Measurements from ENCODE around the gene MESP1. TPM values are rescaled to one million over a fixed set of nuclear protein-coding genes. Genes with fewer than 3 reads are reported as not detected.

Gene MESP1
- total and polyA plus RNA-seq, 2 of the 8 experiments (the other 6 are each of a cell fraction or from before 2014, with no cell fraction given), result 0.15 to 0.23 TPM

DNA sequence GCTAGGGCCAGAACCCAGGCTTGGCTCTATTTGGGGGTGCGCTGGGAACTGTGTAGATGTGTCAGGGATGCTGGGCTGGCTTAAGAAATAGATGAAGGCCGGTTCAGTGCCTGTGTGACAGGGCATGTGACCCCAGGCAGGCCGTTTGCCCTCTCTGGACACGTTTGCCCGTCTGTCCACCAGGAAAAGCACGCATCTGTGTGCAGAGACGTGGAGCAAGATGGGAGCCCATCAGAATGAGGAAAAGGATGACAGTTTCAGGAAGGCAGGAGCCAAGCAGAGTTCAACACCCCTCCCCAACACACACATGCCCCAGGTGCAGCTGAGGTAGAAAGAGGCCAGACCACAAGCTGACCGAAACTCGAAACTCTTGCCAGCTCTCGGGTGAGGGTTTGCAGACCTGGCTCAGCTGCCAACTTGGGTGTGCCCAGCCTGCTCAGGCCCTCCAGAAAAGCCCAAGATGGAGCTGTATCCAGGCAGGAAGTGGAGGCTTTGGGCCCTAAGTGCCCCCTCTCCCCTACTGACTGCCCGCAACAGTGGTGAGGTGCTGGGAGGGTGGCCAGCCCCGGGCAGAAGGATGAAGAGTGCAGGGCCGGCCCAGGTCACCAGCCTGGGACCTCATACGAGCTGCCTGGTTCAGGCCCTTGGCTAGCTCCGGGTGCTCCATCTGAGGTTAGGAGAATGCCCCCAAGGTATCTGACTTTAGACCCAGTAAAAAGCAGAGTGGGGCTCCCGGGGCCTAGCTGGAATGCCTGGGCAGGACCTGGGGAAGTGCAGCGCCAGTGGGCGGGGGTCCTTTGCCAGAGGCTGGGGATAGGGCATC is 10.2 kb upstream of the MESP1 start:
- no peaks in the 10 kb centered on the region for H3K9me3 ChIP-seq (ENCODE audit: insufficient read depth in 2 of 2, low read depth in 1 of 2, low read length in 1 of 2)
- H2BK5ac ChIP-seq (ENCODE audit: low read depth, low read length), result no peak overlapping the region
- DNase-seq (ENCODE audit: low read depth in 1 of 2, low spot score in 2 of 2) (no peak), FAIRE-seq (no peak)
- H3K4me3 ChIP-seq (ENCODE audit: extremely low read depth in 1 of 4, insufficient read depth in 2 of 4, low read depth in 3 of 4, low read length in 4 of 4), result no peak overlapping the region
- H3K27ac ChIP-seq (ENCODE audit: low read depth, low read length), result no peak overlapping the region
- TF ChIP-seq POLR2AphosphoS5 (IDR thresholded peaks at IDR 0.05; ENCODE audit: low read depth, low read length) (no peak), POLR2A (IDR thresholded peaks at IDR 0.05; ENCODE audit: control extremely low read depth in 1 of 2, low read depth in 2 of 2, low read length in 2 of 2) (no peak), BACH1 (IDR thresholded peaks at IDR 0.05; ENCODE audit: low read length) (no peak), TAF7 (optimal IDR thresholded peaks at IDR 0.05; ENCODE audit: borderline replicate concordance, low read depth, low read length) (no peak), TEAD4 (IDR thresholded peaks at IDR 0.05; ENCODE audit: low read depth, low read length) (no peak)
- H3K79me1 ChIP-seq (ENCODE audit: low read depth, low read length), result no peaks in the 10 kb centered on the region
- WGBS, 2 experiments (ENCODE audit: extremely low coverage in 1 of 2, insufficient coverage in 1 of 2, insufficient read length in 1 of 2, insufficient replicate concordance in 2 of 2, low coverage in 1 of 2, low lambda C conversion rate in 2 of 2, missing lambda C conversion rate in 1 of 2), result 78% methylated on average over 17 of the region's 18 CpGs; no CpG with 5 or more reads in 1 of the 2 experiments
- H3K4me1 ChIP-seq (replicated peaks in 1 of 4; ENCODE audit: control insufficient read depth in 3 of 4, insufficient read depth in 4 of 4, low read length in 3 of 4), result peaks cover 0 to 2% (median 0%) of the 10 kb centered on the region in 4 experiments; a peak in 4 of 7 replicates
- no peak overlapping the region for H3K4ac ChIP-seq (replicated peaks; ENCODE audit: insufficient read length, low read depth, low read length)
- H3K9ac ChIP-seq (replicated peaks in 1 of 4; ENCODE audit: extremely low read depth in 1 of 4, low read depth in 3 of 4, low read length in 3 of 4), result no peak overlapping the region
- peak overlapping the region; percentile 88; the same call in 1 of the 2 replicates for H2BK15ac ChIP-seq (ENCODE audit: low read length)
- no peak overlapping the region for H2BK120ac ChIP-seq (replicated peaks; ENCODE audit: low read depth, low read length)
- H4K20me1 ChIP-seq (replicated peaks in 1 of 2; ENCODE audit: control insufficient read depth in 1 of 2, insufficient read depth in 2 of 2, low read length in 2 of 2), result no peaks in the 10 kb centered on the region
- H3K27me3 ChIP-seq (replicated peaks in 1 of 4; ENCODE audit: control insufficient read depth in 3 of 4, extremely low read depth in 1 of 4, insufficient read depth in 3 of 4, low read length in 3 of 4), result no peaks in the 10 kb centered on the region; a peak in 1 of 7 replicates
- no peak overlapping the region for H3K4me2 ChIP-seq (ENCODE audit: insufficient read depth in 1 of 2, low read depth in 2 of 2, low read length in 2 of 2)
- H2AK5ac ChIP-seq (ENCODE audit: low read depth, low read length), result no peak overlapping the region
- H2BK12ac ChIP-seq (ENCODE audit: low read depth, low read length), result peak overlapping the region; percentile 17; the same call in 1 of the 2 replicates
- no peak overlapping the region for H2BK20ac ChIP-seq (ENCODE audit: low read length)
- no peaks in the 10 kb centered on the region for H3K79me2 ChIP-seq (ENCODE audit: control insufficient read depth in 1 of 2, insufficient read depth in 2 of 2, low read length in 2 of 2)
- no peak overlapping the region for H4K5ac ChIP-seq (ENCODE audit: insufficient read length, low read depth, low read length)
- H3K14ac ChIP-seq (ENCODE audit: insufficient read length), result no peak overlapping the region
- no peak overlapping the region for H4K91ac ChIP-seq (replicated peaks; ENCODE audit: insufficient read length, low read length)
- H4K8ac ChIP-seq (ENCODE audit: extremely low read depth, insufficient read depth, low read length), result peak overlapping the region; percentile 1; the same call in 1 of the 2 replicates
- H3K56ac ChIP-seq (replicated peaks; ENCODE audit: insufficient read length, low read depth, low read length), result no peak overlapping the region
- ChIA-PET CTCF (ENCODE audit: partially characterized antibody) (interaction anchor here (0.6 to 10.6 kb wide), 67 partner anchors 9 to 477 kb away, joined by 3 to 153 read pairs (median 5); partner anchors contain the start of genes AP3S2, ARPIN, CIB1 and GDPGP1), POLR2A (ENCODE audit: partially characterized antibody) (interaction anchor here (0.6 to 2.0 kb wide), 6 partner anchors 10 to 240 kb away, joined by 3 to 10 read pairs (median 4); partner anchors contain the start of genes AP3S2, MESP1, MESP2 and ZNF710)
- no peak overlapping the region for H3K18ac ChIP-seq (ENCODE audit: extremely low read depth, low read length)
- no peaks in the 10 kb centered on the region for H3K36me3 ChIP-seq (ENCODE audit: control insufficient read depth in 2 of 4, insufficient read depth in 4 of 4, low read length in 3 of 4)
- H3K23ac ChIP-seq (ENCODE audit: insufficient read length), result no peak overlapping the region
- no peaks in the 10 kb centered on the region for H3K23me2 ChIP-seq (ENCODE audit: low read depth, low read length)
- no peak overlapping the region for H2AFZ ChIP-seq (ENCODE audit: low read length)
